ENCODE data around the gene ACTN4.

The ACTN4 gene

DNA sequence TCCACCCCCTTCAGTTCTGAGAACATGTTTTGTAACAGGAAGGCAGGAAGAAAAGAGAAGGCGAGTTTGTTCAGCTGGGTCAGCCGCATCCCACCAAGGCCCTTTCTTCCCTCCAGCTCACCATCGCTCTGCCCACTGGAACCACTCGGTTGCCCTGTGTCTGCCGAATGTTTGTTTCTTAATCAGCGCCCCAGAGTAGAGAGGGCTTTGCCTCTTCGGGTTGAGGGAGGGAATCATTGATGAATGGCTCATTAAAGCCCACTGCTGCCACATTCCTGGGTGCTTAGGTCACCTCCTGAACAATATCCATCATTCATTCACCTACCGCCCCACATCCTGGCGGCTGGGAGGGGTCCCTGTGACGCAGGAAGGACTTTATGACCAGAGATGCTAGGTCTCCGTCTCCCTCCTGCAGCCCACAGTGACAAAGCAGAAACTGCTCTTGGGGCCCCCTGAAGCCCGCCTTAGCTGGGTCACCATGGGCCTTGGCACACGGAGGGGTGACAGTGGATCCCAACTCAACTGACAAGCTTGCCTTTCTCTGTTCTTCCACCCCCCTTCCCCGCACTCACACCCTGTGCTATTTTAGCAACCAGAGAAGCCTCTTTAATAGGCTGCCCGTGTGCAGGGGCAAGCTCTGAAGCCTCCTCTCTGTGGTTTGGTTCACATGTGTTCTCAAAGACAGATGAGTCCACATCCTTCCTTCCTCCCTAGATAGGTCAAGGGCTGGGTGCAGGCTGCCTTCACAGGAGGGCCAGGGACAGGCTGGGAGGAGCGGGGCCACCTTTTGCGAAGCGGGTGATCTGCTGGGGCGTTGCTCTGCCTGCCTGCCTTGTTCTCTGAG is 46.2 kb downstream of the ACTN4 start:
- in situ Hi-C loops (cut with MboI; ENCODE audit: low sequenced_read_pairs), result no loop called here

GRCh38 chr19:38695317-38695683 is 47.9 kb downstream of the ACTN4 start:
- in situ Hi-C loops (cut with MboI; ENCODE audit: low sequenced_read_pairs), result no loop called here

GRCh38 chr19:38695832-38696728 is 48.6 kb downstream of the ACTN4 start:
- in situ Hi-C loops (cut with MboI; ENCODE audit: low sequenced_read_pairs), result no loop called here

DNA sequence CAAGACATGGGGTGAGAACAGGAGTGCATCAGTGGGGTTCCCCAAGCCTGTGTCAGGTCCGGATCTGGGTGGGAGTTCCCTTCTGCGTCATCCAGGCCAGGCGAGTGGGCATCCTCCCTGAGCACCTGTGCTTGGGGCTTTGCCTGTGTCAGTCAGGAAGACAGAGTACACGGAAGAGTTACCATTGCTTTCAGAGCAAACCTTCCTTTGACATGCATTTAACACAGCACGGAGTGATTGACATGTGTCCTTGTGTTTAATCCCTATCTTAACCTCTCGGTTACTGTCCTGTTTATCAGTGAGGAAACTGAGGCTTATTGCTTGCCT is 49.2 kb downstream of the ACTN4 start:
- in situ Hi-C loops (cut with MboI; ENCODE audit: low sequenced_read_pairs), result no loop called here

- in situ Hi-C loops (cut with MboI; ENCODE audit: low sequenced_read_pairs), result no loop called here
These were observed 49.7 kb downstream of the ACTN4 start for GRCh38 chr19:38697197-38697596.

- in situ Hi-C loops (cut with MboI; ENCODE audit: low sequenced_read_pairs), result no loop called here
These were observed 50.2 kb downstream of the ACTN4 start for GRCh38 chr19:38697641-38698071.

DNA sequence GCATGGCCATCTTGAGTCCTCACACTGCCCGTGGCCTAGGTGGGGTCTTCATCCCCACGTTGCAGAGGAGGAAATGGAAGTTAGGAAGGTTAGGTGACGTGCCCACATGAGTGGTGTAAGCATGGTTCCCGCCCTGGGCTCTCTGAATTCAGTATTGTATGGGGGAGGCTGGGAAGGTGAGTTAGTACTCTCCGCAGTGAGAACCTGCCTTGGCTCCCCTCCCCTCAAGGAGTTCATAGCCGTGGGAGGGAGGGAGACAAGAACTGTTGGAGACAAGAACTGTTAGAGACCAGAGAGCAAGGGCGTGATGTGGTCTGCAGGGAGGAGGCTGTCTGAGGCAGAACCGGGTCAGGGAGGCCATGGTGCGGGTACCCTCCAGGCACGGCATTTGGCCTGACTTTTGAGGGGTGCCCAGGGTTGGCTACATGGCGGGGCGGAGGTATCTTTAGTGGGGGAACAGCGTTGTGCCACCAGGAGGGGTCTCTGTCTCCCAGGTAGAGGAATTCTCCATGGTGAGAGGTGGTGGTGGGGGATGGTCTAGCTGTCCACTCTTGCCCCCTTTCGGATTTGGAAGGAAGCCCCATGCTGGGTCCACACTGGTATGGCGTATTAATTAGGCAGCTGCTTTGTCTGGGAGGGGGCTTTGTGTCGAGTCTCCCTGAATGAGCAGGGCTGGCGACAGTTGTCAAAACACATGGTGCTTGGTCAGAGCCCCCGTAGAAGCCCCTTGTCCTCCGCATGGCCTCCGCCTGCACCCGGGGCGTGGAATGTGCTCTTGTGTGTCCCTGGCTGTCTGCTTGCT is 51.0 kb downstream of the ACTN4 start:
- in situ Hi-C loops (cut with MboI; ENCODE audit: low sequenced_read_pairs), result no loop called here

DNA sequence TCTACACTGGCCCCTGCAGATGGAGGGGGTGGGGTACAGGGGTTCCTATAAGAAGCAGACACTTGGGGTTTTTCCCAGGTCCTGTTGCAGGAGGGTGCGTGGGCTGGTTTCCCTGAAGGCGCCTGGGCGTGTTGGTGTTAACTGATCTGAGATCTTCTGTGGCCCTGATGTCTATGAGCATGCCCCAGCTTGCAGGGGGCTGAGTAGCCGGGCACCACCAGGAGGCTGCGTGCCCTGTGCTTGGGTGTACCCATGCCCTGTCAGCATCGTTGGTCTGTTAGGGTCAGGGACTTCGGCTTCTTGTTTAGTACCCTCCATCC is 51.5 kb downstream of the ACTN4 start:
- in situ Hi-C loops (cut with MboI; ENCODE audit: low sequenced_read_pairs), result no loop called here

GRCh38 chr19:38699647-38700349 is 52.3 kb downstream of the ACTN4 start:
- in situ Hi-C loops (cut with MboI; ENCODE audit: low sequenced_read_pairs), result no loop called here

DNA sequence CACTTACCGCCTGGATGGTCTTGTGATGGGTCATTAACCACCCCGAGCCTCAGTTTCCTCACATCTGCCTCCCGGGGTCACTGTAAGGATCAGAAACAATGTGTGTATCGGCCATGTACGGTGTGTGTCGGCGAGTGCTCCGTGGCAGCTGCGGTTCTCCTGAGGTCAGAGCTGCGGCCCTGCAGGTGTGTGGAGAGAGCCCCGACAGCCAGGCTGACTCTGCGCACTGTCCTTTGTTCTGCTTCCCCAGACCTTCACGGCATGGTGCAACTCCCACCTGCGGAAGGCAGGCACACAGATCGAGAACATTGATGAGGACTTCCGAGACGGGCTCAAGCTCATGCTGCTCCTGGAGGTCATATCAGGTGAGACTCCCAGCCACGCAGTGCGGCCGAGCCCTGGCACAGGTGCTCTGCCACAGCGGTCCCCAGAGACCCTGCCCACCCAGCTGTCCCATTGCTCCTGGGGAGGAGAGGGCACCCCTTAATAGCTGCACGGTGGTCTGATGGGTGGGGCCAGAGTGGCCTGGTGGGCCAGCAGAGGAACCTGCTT is 53.0 kb downstream of the ACTN4 start:
- in situ Hi-C loops (cut with MboI; ENCODE audit: low sequenced_read_pairs), result no loop called here

DNA sequence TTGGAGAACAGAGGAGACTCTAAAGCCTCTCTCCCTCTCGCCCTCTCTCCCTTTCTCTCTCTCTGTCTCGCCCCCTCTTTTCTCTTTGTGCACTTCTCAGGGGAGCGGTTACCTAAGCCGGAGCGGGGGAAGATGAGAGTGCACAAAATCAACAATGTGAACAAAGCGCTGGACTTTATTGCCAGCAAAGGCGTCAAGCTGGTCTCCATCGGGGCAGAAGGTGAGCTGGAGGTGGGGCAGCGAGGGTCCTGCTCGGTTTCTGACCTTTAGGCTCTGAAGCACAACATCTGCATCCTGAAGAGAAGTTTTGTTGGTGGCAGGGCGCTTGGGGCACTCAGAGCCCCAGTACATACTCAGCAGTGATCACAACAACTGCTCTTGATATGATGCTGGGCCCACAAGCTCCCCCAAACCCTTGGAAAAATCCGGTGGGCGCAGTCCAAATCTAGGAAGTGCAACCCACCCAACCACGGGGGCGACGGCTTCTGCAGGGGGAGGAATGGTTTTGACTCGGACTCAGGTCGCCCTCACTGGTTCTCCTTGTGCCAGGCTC is 53.5 kb downstream of the ACTN4 start:
- in situ Hi-C loops (cut with MboI; ENCODE audit: low sequenced_read_pairs), result no loop called here

DNA sequence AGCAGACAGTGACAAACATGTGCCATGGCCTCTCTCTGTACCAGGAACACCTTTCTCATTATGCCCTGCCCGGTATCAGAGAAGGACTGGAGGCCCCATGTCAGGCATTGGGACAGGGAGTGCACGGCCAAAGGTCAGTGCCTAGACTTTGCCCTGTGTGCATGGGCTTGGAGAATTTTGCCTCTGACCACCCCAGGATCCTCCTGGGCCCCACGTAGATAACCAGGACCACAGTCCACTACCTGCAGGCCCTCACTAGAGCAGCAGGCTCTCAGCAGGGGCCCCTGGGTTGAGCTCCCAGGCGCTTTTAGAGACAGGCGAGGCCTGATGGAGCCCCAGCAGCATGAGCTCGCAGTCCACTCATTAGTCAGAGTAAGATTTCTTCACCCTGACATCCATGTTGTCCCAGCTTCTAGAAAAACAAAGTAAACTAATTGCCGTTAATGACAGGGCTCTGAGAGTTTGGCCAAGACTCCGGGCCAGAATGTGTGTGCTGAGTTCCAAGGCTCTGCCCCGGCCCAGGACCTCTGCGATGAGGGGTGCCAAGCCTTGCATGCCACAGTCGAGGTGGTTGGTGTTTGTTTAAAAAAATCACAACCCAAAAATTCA is 54.1 kb downstream of the ACTN4 start:
- in situ Hi-C loops (cut with MboI; ENCODE audit: low sequenced_read_pairs), result no loop called here

GRCh38 chr19:38702278-38702677 is 54.8 kb downstream of the ACTN4 start:
- in situ Hi-C loops (cut with MboI; ENCODE audit: low sequenced_read_pairs), result no loop called here

DNA sequence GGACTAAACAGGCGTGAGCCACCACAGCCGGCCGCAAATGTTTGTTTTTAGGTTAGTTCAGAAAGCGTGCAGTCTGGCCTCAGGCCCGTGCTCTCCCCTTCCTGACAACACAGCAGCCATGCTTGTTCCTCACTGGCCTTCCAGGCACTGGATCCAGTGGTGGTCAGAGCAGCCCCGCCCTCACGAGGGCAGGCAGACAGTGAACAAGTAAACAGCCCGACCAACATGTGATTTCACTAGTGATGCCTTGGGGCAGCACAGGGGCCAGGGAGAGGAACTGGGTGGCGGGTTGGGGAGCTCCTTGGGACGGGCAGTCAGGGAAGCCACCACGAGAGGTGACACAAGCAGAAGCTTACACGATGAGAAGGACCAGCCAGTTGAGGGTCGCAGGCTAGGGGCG is 56.1 kb downstream of the ACTN4 start:
- in situ Hi-C loops (cut with MboI; ENCODE audit: low sequenced_read_pairs), result no loop called here

DNA sequence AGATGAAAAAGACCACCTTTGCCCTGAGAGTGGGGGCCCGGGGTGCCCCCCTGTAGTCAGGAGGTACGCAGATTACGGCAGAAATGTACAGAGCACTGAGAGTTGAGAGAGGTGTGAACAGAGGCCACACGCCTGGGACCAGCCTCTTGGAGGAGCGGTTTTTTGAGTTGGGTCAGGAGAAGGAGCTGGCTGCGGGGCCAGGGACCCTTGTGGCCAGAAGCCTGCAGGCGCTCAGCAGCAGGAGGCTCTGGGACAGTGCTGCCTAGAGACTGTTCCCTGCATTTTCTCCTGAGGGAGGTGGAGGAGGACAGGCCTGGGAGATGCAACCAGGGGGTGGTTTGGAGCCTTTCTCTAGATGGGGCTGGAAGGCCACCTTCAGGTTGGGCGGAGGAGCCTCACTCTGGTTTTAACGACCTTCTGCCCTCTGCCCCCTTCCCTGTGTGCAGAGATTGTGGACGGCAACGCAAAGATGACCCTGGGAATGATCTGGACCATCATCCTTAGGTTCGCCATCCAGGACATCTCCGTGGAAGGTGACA is 57.1 kb downstream of the ACTN4 start:
- in situ Hi-C loops (cut with MboI; ENCODE audit: low sequenced_read_pairs), result no loop called here

- in situ Hi-C loops (cut with MboI; ENCODE audit: low sequenced_read_pairs), result no loop called here
These were observed 58.0 kb downstream of the ACTN4 start for GRCh38 chr19:38705197-38706019.

- in situ Hi-C loops (cut with MboI; ENCODE audit: low sequenced_read_pairs), result no loop called here
These were observed 59.5 kb downstream of the ACTN4 start for GRCh38 chr19:38706792-38707511.

DNA sequence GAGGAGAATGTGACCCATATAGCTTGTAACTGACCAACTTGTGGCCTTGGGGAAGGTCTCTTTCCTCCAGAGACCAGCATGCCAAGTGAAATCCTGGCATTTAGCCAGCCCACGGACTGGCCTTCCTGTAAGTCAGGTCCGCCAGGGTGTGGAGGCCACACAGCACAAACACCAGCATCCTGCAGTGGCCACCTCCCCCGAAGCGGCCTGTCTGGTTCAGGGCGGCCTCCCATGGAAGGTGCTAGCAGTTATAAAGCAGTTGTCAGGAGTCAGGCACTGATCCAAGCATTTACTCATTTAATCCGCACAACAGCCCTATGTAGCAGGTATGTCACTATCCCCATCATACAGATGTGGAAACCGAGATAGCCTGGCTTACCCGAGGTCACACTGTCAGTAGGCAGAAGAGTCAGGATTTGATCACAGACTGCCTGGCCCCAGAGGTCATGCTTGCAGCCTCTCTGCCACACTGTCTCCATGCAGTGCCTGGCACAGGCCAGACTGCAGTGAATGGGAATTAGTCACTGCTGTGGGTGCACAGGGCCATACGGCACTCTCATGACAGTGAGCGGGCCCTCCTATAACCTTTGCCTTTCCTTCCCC is 60.2 kb downstream of the ACTN4 start:
- in situ Hi-C loops (cut with MboI; ENCODE audit: low sequenced_read_pairs), result no loop called here

All from HL-60/S4 (cell line).